DOHH2 (cell line): Measurements from ENCODE around the gene HGF.

Experiments
- CTCF ChIP-seq: fragments of 200-600 bp; sonication (generic); IDR thresholded peaks from one replicate; pipeline ENCODE4 v1.5.1; 2014; ENCODE audit warnings: antibody characterized with exemption, mild to moderate bottlenecking, low read depth, low read length; ENCODE audit not compliant: poor library complexity, severe bottlenecking
- EZH2phosphoT487 ChIP-seq: fragments of 200-600 bp; sonication (generic); IDR thresholded peaks from 2 replicates; pipeline ENCODE4 v1.6.1; 2017; ENCODE audit warnings: borderline replicate concordance, mild to moderate bottlenecking, antibody characterized with exemption, low read length, moderate library complexity, mixed read lengths

- TF ChIP-seq EZH2phosphoT487 (no peak), CTCF (no peak)
Measured at GRCh38 chr7:81659697-81660395, 110.0 kb downstream of the HGF start.
